AG09319 (cell line): Measurements from ENCODE around the gene SIGLEC10.
"Not testable (repeated sequence)": the region's sequence is repeated elsewhere in the genome, so short reads cannot be mapped to it uniquely, and the experiment has no call there.

ENCODE experiments used
- DNase-seq: peaks from one replicate; pipeline ENCODE4 v3.0.0-alpha.2; 2010; ENCODE audit warnings: low read depth; ENCODE audit errors: extremely low read depth
- CTCF ChIP-seq: IDR thresholded peaks from 2 replicates; pipeline ENCODE4 v1.5.1; 2011; ENCODE audit warnings: low read depth, mild to moderate bottlenecking, inconsistent platforms, low read length, moderate library complexity

The SIGLEC10 gene

GRCh38 chr19:51448011-51448410 is 30.6 kb upstream of the SIGLEC10 start:
- TF ChIP-seq CTCF = no peak
- no peak for DNase-seq

DNA sequence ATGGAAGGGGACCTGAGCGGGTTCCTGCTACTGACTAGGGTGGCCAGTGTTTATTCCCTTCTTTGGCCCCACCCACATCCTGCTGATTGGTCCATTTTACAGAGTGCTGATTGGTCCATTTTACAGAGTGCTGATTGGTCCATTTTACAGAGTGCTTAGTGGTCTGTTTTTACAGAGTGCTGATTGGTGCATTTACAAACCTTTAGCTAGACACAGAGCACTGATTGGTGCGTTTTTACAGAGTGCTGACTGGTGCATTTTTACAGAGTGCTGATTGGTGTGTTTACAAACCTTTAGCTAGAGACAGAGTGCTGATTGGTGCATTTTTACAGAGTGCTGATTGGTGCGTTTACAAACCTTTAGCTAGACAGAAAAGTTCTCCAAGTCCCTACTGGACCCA is 30.1 kb upstream of the SIGLEC10 start:
- DNase-seq = not testable (repeated sequence)

- DNase-seq = no peak
- TF ChIP-seq CTCF = no peak
Measured at GRCh38 chr19:51441410-51442390, 24.3 kb upstream of the SIGLEC10 start.

GRCh38 chr19:51440846-51441409 is 23.5 kb upstream of the SIGLEC10 start:
- DNase-seq = no peak
- no peak for TF ChIP-seq CTCF

- no peak for DNase-seq
- TF ChIP-seq CTCF = no peak
Measured at GRCh38 chr19:51440052-51440451, 22.6 kb upstream of the SIGLEC10 start.

- TF ChIP-seq CTCF = peak; percentile 23
- DNase-seq = no peak
Measured at GRCh38 chr19:51439021-51439465, 21.6 kb upstream of the SIGLEC10 start.

DNA sequence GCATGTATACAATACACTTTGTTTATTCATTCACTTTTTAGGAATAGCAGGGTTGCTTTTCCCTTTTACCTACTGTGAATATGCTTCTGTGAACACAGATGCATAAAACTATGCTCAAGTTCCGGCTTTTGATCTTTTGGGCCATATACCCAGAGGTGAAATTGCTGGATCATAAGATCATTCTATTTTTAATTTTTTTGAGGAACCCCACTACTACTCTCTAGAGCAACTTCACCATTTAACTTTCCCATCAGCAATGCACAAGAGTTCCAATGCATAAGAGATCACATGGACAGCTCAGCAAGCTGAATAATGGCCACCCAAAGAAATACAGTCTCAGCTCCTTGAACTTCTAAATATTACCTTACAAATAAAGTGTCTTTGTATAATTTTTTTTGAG is 17.0 kb upstream of the SIGLEC10 start:
- no peak for TF ChIP-seq CTCF
- no peak for DNase-seq
